ENCODE results near the gene TLX1. TPM values are rescaled to one million over a fixed set of nuclear protein-coding genes. Genes with fewer than 3 reads are reported as not detected.

TLX1 gene
- polyA plus RNA-seq, 3 donors: 0.02 to 0.09 TPM; not detected in 1

DNA sequence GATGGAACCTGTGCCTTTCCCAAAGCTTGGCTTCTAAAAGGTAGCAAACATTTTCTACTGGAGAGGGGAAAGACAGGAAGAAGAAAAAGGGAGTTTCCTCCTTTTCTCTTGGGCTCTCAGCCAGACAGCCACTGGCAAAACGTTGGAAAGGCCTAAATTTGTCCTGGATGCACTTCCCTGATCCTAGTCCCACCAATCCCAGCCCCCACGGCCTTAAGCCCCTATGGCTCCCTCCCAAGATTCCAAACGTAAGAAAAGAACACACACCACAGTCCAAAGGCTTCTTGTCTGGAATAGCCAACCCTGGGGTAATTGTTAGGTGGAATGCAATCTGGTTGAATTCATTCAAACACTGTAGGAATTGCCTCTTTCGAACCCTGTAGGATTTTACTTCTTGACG, 959 bp upstream of the TLX1 start:
- 41 to 56% (median 49%) methylated on average over 5 of the region's 5 CpGs for WGBS, 3 donors
- no peak overlapping the region for H3K27ac ChIP-seq (ENCODE audit: low read depth, low read length)

DNA sequence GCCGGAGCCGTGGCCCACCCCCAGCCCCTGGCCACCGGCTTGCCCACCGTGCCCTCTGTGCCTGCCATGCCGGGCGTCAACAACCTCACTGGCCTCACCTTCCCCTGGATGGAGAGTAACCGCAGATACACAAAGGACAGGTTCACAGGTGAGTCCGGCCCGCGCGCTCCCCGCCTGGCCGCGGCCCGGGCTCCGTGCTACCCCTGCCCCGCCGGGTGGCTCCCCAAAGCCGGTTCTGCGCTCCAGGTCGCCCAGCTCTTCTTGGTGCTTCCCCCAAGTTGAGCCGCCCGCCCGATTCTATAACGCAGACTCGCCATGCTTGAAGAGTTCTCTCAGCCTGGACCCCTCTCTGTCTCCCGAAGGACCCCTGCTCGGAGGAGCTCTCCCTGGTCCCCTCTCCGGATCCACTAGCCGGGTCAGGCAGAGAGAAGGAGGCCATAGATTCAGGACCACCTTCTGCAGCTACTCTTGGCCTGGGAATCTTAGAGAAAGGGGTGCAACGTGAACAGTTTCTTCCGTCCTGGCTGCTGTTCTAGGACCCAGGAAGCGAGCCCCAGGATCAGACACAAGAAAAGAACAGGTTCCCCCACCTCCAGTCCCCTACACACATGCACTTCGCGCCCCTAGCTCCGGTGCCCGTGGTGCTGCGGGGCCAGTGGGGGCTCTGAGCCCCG, 999 bp downstream of the TLX1 start:
- no peak overlapping the region for H3K27ac ChIP-seq (ENCODE audit: low read depth, low read length)
- WGBS, 3 donors: 4 to 7% (median 4%) methylated on average over 35 to 39 of the region's 39 CpGs

DNA sequence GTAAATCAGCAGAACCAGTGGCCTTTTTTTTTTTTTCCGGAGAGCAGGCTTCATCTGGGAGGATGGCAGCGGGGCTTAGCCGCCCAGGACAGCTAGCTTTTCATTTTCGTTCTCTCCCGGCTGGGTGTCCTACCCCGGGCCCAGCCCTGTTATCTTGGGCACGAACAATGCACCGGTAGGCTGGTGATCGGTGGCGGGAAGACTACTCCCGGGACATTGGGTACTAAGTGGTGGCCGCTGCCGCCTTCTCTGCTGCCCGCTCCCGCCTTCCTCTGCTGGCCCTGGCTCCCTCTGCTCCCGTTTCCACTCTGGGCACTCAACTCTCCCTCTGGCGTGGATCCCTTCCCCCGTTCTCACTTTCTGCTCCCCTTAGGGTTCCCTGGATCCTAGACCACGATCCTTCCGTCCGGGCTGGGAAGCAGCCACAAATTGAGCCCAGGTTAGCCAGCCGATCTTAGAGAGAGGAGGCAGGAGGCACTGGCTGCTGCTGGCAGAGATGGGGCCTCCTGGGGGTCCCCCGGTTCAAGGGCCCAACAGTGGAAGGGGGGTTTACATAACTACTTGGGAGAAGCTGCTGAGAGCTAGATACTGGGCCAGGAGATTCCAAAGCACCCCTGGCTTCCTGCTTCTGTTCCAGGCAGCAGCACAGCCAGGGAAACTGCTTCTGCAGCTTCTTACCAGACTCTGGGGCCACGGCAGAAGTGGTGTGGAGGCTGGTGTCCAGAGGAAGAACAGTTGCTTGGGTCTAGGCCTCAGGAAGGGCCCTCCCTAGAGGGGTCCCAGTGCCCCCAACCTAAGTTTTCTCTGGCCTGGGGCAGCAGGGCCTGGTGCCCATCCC, 1.8 kb downstream of the TLX1 start:
- WGBS, 3 donors: 15 to 19% (median 16%) methylated on average over 22 to 24 of the region's 24 CpGs
- no peak overlapping the region for H3K27ac ChIP-seq (ENCODE audit: low read depth, low read length)

DNA sequence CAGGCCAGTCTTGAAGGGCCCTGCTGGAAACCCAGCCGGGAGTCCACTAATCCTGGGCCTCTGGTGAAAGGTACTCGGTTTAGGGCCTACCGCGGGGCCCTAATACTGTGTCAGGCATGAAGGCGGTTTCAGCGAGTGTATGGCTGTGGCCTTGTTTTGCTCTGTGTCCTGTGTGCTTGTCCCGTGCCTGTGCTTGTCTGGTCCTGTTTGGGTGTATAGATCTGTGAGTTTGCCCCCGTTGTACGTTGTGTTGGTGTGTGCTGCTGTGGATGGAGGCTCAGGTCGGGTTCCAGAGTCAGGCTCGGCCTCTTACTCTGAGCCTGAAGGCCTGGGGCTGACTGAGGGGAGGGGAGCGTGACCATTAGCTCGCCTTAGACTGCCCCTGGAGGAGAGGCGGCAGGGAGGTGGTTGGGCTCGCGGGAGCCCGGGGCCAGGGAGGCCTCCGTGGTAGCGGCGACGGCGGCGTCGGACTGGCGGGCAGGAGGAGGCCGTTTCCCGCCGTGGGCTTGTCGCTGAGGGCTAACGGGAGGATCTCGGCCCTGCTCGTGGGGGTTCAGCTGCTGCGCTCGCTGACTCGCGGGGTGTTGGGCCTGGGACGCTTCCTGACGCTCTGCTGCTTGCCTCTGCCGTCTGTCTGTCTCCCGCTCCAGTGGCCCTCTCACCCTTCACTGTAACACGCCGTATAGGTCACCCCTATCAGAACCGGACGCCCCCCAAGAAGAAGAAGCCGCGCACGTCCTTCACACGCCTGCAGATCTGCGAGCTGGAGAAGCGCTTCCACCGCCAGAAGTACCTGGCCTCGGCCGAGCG, 2.6 kb downstream of the TLX1 start:
- WGBS, 3 donors: 15 to 25% (median 16%) methylated on average over 40 to 54 of the region's 54 CpGs
- no peak overlapping the region for H3K27ac ChIP-seq (ENCODE audit: low read depth, low read length)

GRCh38 chr10:101134299-101135127, 3.4 kb downstream of the TLX1 start:
- 3 to 8% (median 4%) methylated on average over 60 of the region's 60 CpGs for WGBS, 3 donors
- H3K27ac ChIP-seq (ENCODE audit: low read depth, low read length): no peak overlapping the region

DNA sequence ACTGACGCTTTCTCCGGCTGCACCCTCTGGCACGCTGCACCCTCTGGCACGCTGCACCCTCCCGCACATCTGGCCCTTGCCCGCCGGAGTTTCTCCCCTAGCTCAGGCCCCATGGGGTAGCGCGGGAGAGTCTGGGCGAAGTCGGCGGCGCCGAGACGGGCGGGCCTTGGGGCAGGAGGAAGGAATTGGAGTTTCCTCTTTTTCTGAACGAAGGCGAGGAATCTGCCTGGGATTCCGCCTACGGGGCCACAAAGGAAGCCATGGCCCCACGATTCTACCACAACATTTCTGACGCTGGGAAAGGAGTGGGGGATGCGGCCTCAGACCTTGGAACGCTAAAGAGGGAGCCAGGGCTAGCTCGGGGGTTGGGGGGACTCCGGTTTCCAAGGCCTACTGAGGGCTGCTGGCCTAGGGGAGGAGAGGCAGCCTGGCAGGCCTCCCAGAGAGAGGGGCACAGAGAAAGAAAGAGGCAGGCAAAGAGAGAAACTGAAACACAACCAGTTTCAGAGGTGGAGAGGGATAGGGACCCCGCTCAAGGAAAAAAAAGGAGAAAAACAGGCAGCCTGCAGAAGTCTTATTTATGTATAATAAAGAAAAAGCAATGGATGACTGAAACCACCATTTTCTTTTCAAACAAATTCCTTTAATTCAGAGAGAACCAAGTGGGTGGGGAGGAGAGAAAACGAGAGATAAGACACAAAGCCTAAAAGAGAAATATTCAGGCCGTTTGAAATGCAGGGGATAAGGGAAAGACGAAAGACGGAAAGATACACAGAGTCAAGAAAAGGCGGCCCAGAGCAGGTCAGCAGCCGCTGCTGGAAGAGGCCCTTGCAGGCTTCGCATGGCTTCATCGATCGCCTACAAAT, 4.3 kb downstream of the TLX1 start:
- 9 to 12% (median 11%) methylated on average over 35 to 36 of the region's 36 CpGs for WGBS, 3 donors
- H3K27ac ChIP-seq (ENCODE audit: low read depth, low read length): no peak overlapping the region

DNA sequence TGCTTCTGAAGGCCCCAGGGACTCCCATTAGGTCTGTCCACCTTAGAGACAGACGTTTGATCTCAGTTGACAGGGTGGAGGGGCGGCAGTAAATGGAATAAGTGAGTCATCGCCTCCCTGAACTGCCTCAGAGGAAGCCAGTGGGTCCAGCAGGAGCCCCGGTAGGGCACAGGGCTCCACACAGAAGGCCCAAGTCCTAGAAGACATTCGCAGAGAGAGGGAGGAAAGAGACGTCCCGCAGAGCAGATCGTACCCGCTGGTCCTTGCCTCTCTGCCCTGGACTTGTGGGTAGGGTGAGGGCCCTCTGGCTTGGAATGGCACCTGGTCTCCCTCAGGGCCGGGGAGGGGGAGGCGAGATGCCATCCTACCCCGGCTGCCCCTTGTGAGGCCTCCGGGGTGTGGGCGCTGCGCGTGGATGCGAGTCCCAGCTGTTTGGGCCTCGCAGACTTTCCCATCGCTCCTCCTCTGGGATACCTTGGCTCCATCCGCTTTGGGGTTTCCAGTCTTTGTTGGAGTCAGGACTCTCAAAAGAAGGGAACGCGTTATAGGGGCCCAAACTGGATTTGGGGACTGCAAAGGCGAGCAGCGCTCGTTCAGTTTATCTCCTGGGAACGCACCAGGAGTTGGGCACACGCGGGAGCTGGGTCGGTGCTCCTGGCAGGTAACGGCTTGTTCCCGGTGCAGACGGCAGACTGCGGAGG, 5.1 kb downstream of the TLX1 start:
- 6 to 21% (median 15%) methylated on average over 32 to 33 of the region's 33 CpGs for WGBS, 3 donors
- no peak overlapping the region for H3K27ac ChIP-seq (ENCODE audit: low read depth, low read length)

- no peak overlapping the region for H3K27ac ChIP-seq (ENCODE audit: low read depth, low read length)
- 15 to 26% (median 24%) methylated on average over 21 to 26 of the region's 26 CpGs for WGBS, 3 donors
These were observed 5.6 kb downstream of the TLX1 start for GRCh38 chr10:101136708-101137121.

GRCh38 chr10:101137271-101137670, 6.2 kb downstream of the TLX1 start:
- WGBS, 3 donors: 49 to 59% (median 58%) methylated on average over 2 of the region's 2 CpGs
- no peak overlapping the region for H3K27ac ChIP-seq (ENCODE audit: low read depth, low read length)

DNA sequence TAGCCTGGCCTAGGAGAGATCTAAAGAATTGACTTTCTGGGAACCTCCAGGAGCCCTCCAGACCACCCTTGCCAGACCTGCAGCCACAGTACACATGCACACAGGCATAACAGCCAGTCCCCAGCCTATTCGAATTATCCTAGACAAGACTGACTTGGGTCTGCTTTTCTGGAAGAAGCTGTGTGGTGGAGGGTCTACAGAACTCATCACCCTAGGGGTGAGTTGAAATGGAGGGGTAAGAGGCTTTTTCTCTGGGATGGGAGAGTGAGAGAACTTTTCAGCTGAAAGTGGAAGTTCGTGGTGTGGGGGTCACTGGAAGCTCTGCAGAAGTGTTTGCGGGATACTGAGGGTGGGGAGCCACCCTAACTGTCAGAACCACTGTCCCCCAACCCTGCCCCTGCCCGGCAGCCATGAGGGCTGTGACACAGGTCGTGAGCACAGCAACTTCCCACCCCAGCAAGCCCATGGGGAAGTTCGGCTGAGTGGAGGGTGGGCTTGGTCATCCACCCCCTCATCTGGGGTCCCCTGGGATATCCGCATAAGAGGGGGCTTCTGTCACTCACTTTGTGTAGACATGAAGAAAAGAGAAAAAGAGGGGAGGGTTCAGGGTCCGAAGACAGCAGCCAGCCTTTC, 7.8 kb downstream of the TLX1 start:
- 16 to 31% (median 18%) methylated on average over 8 of the region's 8 CpGs for WGBS, 3 donors
- no peak overlapping the region for H3K27ac ChIP-seq (ENCODE audit: low read depth, low read length)

DNA sequence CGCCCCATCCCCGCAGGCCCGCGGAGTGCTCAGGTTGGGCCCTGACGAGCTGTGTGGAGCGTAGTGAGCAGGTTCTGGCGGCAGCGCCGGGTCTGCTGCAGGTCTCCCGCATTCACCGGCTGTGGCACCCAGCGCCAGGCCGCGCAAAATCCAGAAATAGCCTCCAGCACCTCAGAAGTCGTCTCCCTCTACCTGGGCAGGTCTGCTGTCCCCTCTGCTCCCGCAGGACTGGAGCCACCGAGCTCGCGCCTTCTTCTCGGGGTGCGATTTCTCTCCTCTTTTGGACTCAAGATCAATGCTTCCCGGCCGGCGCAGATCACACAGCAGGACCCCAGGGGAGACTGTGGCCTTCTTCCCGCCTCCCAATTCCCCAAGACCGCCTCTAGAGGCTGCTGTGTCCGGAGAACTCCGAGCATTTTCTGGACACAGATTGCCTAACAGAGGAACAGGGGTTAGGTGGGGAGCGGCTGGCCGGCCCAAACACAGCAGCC, 8.4 kb downstream of the TLX1 start:
- H3K27ac ChIP-seq (ENCODE audit: low read depth, low read length): no peak overlapping the region
- WGBS, 3 donors: 10 to 14% (median 11%) methylated on average over 28 to 30 of the region's 30 CpGs

GRCh38 chr10:101140084-101140949, 9.2 kb downstream of the TLX1 start:
- H3K27ac ChIP-seq (ENCODE audit: low read depth, low read length): no peak overlapping the region
- WGBS, 3 donors: 6 to 9% (median 7%) methylated on average over 64 to 65 of the region's 65 CpGs

GRCh38 chr10:101140950-101141615, 10.0 kb downstream of the TLX1 start:
- 42 to 55% (median 46%) methylated on average over 8 of the region's 8 CpGs for WGBS, 3 donors
- no peak overlapping the region for H3K27ac ChIP-seq (ENCODE audit: low read depth, low read length)

- WGBS, 3 donors: 7 to 12% (median 10%) methylated on average over 21 of the region's 21 CpGs
These were observed 10.8 kb downstream of the TLX1 start for GRCh38 chr10:101141616-101142532.

More at GRCh38 chr10:101141616-101142532, 10.8 kb downstream of the TLX1 start:
- no peak overlapping the region for H3K27ac ChIP-seq (ENCODE audit: low read depth, low read length)

Data from adipose tissue (tissue), 3 donors.